Esophagus muscularis mucosa (tissue), 4 donors: ENCODE results near the gene NFASC.

ENCODE experiments used
- CTCF ChIP-seq, 3 experiments: fragments of 200-600 bp in 2 of 3; fragments of 450-650 bp in 1 of 3; sonication (generic) in 2 of 3; IDR thresholded peaks; one replicate each; pipeline ENCODE4 v1.5.1; 2017 to 2019; ENCODE audit warnings: antibody characterized with exemption in 3 of 3, mild to moderate bottlenecking in 2 of 3, moderate library complexity in 1 of 3
- EP300 ChIP-seq: sonication (generic); formaldehyde crosslinking; IDR thresholded peaks from one replicate; pipeline ENCODE4 v1.6.1; 2017; ENCODE audit warnings: antibody characterized with exemption
- POLR2A ChIP-seq: fragments of 450-650 bp; IDR thresholded peaks from one replicate; pipeline ENCODE4 v1.6.1; 2017; ENCODE audit warnings: antibody characterized with exemption, moderate library complexity, mild to moderate bottlenecking, low read depth

- TF ChIP-seq CTCF (IDR thresholded peaks at IDR 0.05) (no peak), POLR2A (no peak), EP300 (no peak)
These were observed 174.5 kb downstream of the NFASC start for GRCh38 chr1:205045146-205045545.
